WTC11 (cell line): ENCODE measurements around the gene BET1.

Source experiments
- ESRRA ChIP-seq: sonication (generic); formaldehyde crosslinking; IDR thresholded peaks from 2 replicates; pipeline ENCODE4 v1.8.1; 2022; ENCODE audit warnings: mild to moderate bottlenecking, missing genetic modification reagents, borderline replicate concordance
- FOXK1 ChIP-seq: sonication (generic); formaldehyde crosslinking; IDR thresholded peaks from 2 replicates; pipeline ENCODE4 v1.8.0; 2022; ENCODE audit warnings: mild to moderate bottlenecking, moderate library complexity, missing genetic modification reagents
- FOXP1 ChIP-seq: sonication (generic); formaldehyde crosslinking; IDR thresholded peaks from 2 replicates; pipeline ENCODE4 v1.8.0; 2022; ENCODE audit warnings: missing genetic modification reagents, mild to moderate bottlenecking, moderate library complexity, borderline replicate concordance
- MYBL2 ChIP-seq: sonication (generic); formaldehyde crosslinking; IDR thresholded peaks from 2 replicates; pipeline ENCODE4 v1.8.1; 2023; ENCODE audit warnings: mild to moderate bottlenecking, moderate library complexity, missing genetic modification reagents
- NFATC4 ChIP-seq: fragments of 250-450 bp; sonication (Bioruptor Pico); IDR thresholded peaks from 2 replicates; pipeline ENCODE4 v1.9.0; 2021; ENCODE audit warnings: mild to moderate bottlenecking
- NFE2L1 ChIP-seq: sonication (generic); formaldehyde crosslinking; IDR thresholded peaks from 2 replicates; pipeline ENCODE4 v1.8.1; 2023; ENCODE audit warnings: missing genetic modification reagents
- NR3C1 ChIP-seq: sonication (generic); formaldehyde crosslinking; conservative IDR thresholded peaks from 2 replicates; pipeline ENCODE4 v1.8.1; 2023; ENCODE audit warnings: low read depth, mild to moderate bottlenecking, missing genetic modification reagents
- TCF7 ChIP-seq: sonication (generic); formaldehyde crosslinking; IDR thresholded peaks from 2 replicates; pipeline ENCODE4 v1.8.0; 2022; ENCODE audit warnings: mild to moderate bottlenecking, low read depth, missing genetic modification reagents, moderate library complexity
- TP53 ChIP-seq: sonication (generic); formaldehyde crosslinking; IDR thresholded peaks from 2 replicates; pipeline ENCODE4 v1.8.1; 2023; ENCODE audit warnings: mild to moderate bottlenecking, missing genetic modification reagents
- ZNF317 ChIP-seq: sonication (generic); formaldehyde crosslinking; IDR thresholded peaks from 2 replicates; pipeline ENCODE4 v1.8.1; 2023; ENCODE audit warnings: low read depth, mild to moderate bottlenecking, moderate library complexity, missing genetic modification reagents, borderline replicate concordance
- TF ChIP-seq, protein P1 (sequence below): fragments of 200-600 bp; IDR thresholded peaks from 2 replicates; pipeline ENCODE4 v1.8.0; 2022; ENCODE audit warnings: antibody characterized with exemption
- TF ChIP-seq, protein P2 (sequence below): sonication (generic); formaldehyde crosslinking; IDR thresholded peaks from 2 replicates; pipeline ENCODE4 v1.8.0; 2022; ENCODE audit warnings: mild to moderate bottlenecking, missing genetic modification reagents
- TF ChIP-seq, protein P3 (sequence below): sonication (generic); formaldehyde crosslinking; IDR thresholded peaks from 2 replicates; pipeline ENCODE4 v1.8.1; 2022; ENCODE audit warnings: low read depth, mild to moderate bottlenecking, moderate library complexity, missing genetic modification reagents, borderline replicate concordance
- TF ChIP-seq, protein P4 (sequence below): sonication (generic); formaldehyde crosslinking; conservative IDR thresholded peaks from 2 replicates; pipeline ENCODE4 v1.8.1; 2022; ENCODE audit warnings: mild to moderate bottlenecking, missing genetic modification reagents

DNA sequence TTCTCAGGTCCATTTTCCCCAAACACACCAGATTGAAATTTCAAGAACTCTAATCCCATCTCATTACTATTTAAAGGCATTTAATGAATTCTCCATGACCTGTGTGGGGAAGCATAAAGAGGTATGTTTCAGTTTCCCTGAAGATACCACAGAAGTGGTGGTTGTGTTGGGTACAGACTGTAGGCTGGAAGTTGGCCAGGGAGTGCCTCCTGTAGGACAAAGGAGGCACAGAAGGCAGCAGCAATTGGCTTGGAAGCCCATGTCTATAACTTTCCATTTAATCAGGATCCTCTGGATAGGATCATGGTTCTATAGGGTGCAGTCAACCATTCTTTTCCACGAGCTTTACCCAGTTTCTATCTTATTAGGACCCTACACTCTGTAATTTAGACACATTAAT lies 8.6 kb upstream of the BET1 start:
- no peak for TF ChIP-seq ZNF317
- TF ChIP-seq, protein P1, sequence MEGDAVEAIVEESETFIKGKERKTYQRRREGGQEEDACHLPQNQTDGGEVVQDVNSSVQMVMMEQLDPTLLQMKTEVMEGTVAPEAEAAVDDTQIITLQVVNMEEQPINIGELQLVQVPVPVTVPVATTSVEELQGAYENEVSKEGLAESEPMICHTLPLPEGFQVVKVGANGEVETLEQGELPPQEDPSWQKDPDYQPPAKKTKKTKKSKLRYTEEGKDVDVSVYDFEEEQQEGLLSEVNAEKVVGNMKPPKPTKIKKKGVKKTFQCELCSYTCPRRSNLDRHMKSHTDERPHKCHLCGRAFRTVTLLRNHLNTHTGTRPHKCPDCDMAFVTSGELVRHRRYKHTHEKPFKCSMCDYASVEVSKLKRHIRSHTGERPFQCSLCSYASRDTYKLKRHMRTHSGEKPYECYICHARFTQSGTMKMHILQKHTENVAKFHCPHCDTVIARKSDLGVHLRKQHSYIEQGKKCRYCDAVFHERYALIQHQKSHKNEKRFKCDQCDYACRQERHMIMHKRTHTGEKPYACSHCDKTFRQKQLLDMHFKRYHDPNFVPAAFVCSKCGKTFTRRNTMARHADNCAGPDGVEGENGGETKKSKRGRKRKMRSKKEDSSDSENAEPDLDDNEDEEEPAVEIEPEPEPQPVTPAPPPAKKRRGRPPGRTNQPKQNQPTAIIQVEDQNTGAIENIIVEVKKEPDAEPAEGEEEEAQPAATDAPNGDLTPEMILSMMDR, result no peak
- no peak for TF ChIP-seq FOXK1 (CRISPR knock-in tag)
- TF ChIP-seq, protein P2, sequence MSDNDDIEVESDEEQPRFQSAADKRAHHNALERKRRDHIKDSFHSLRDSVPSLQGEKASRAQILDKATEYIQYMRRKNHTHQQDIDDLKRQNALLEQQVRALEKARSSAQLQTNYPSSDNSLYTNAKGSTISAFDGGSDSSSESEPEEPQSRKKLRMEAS (CRISPR knock-in tag), result no peak
- no peak for TF ChIP-seq TP53 (CRISPR knock-in tag)
- TF ChIP-seq FOXP1 (CRISPR knock-in tag), result no peak
- no peak for TF ChIP-seq NFATC4 (CRISPR knock-in tag)
- TF ChIP-seq NFE2L1, result no peak
- TF ChIP-seq TCF7 (CRISPR knock-in tag), result no peak
- no peak for TF ChIP-seq NR3C1 (CRISPR knock-in tag)
- no peak for TF ChIP-seq MYBL2 (CRISPR knock-in tag)
- TF ChIP-seq, protein P3, sequence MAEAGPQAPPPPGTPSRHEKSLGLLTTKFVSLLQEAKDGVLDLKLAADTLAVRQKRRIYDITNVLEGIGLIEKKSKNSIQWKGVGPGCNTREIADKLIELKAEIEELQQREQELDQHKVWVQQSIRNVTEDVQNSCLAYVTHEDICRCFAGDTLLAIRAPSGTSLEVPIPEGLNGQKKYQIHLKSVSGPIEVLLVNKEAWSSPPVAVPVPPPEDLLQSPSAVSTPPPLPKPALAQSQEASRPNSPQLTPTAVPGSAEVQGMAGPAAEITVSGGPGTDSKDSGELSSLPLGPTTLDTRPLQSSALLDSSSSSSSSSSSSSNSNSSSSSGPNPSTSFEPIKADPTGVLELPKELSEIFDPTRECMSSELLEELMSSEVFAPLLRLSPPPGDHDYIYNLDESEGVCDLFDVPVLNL (CRISPR knock-in tag), result no peak
- TF ChIP-seq ESRRA, result no peak
- TF ChIP-seq, protein P4, sequence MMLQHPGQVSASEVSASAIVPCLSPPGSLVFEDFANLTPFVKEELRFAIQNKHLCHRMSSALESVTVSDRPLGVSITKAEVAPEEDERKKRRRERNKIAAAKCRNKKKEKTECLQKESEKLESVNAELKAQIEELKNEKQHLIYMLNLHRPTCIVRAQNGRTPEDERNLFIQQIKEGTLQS (CRISPR knock-in tag), result no peak
